Tibial artery (tissue), 4 donors: ENCODE data around the gene MEPCE.
"Not testable (repeated sequence)": the region's sequence is repeated elsewhere in the genome, so short reads cannot be mapped to it uniquely, and the experiment has no call there.

Experiments
- DNase-seq, 2 donors: peaks; one replicate each; pipeline ENCODE4 v3.0.0-alpha.2; 2019
- H3K27ac ChIP-seq, 2 donors: fragments of 200-600 bp; sonication (generic) in 1 of 2; 1 replicate in 1 of 2; 2 replicates in 1 of 2; pipeline ENCODE4 v1.5.1; 2018 to 2019; ENCODE audit warnings: mild to moderate bottlenecking in 1 of 2
- H3K27me3 ChIP-seq, 2 donors: fragments of 200-600 bp; sonication (generic) in 1 of 2; one replicate each; pipeline versions ENCODE4 v1.5.1 to v1.6.0; 2016 to 2019
- H3K36me3 ChIP-seq, 3 donors: fragments of 200-600 bp; sonication (generic) in 2 of 3; one replicate each; pipeline ENCODE4 v1.5.1; 2016 to 2019; ENCODE audit warnings: mild to moderate bottlenecking in 2 of 3
- H3K4me1 ChIP-seq, 4 donors: fragments of 200-600 bp; sonication (generic) in 2 of 4; 1 replicate in 3 of 4; 2 replicates in 1 of 4; pipeline ENCODE4 v1.5.1; 2016 to 2019
- H3K4me3 ChIP-seq, 2 donors: fragments of 200-600 bp; sonication (generic) in 1 of 2; 1 replicate in 1 of 2; 2 replicates in 1 of 2; pipeline ENCODE4 v1.5.1; 2018 to 2019; ENCODE audit warnings: mild to moderate bottlenecking in 2 of 2
- H3K9me3 ChIP-seq, 3 donors: fragments of 200-600 bp; sonication (generic) in 1 of 3; one replicate each; pipeline ENCODE4 v1.5.1; 2016 to 2019
- intact Hi-C: fragments of 100-400 bp; cut with DNase I; formaldehyde crosslinking; loops from one replicate; pipeline ENCODE4 v1.15.0; 2023; ENCODE audit warnings: low total_unique reads
- TF ChIP-seq, protein P1 (sequence below), 2 experiments: fragments of 200-600 bp in 1 of 2; fragments of 450-650 bp in 1 of 2; IDR thresholded peaks; one replicate each; pipeline ENCODE4 v1.5.1; 2017 to 2019; ENCODE audit warnings: antibody characterized with exemption in 2 of 2, mild to moderate bottlenecking in 1 of 2, moderate library complexity in 1 of 2

Gene MEPCE

GRCh38 chr7:100437150-100438100 is 7.8 kb downstream of the MEPCE start:
- Histone ChIP-seq H3K9me3 (no peaks in the 10 kb centered on the region), H3K4me1 (peaks cover 0 to 28% (median 18%) of the 10 kb centered on the region in 4 donors), H3K27me3 (no peaks in the 10 kb centered on the region), H3K4me3 (peak overlapping the region; percentile 63 to 72), H3K36me3 (peaks cover 11 to 25% (median 24%) of the 10 kb centered on the region in 3 donors), H3K27ac (peak overlapping the region; percentile 79 to 95)
- intact Hi-C loops = no loop called here
- TF ChIP-seq, protein P1, sequence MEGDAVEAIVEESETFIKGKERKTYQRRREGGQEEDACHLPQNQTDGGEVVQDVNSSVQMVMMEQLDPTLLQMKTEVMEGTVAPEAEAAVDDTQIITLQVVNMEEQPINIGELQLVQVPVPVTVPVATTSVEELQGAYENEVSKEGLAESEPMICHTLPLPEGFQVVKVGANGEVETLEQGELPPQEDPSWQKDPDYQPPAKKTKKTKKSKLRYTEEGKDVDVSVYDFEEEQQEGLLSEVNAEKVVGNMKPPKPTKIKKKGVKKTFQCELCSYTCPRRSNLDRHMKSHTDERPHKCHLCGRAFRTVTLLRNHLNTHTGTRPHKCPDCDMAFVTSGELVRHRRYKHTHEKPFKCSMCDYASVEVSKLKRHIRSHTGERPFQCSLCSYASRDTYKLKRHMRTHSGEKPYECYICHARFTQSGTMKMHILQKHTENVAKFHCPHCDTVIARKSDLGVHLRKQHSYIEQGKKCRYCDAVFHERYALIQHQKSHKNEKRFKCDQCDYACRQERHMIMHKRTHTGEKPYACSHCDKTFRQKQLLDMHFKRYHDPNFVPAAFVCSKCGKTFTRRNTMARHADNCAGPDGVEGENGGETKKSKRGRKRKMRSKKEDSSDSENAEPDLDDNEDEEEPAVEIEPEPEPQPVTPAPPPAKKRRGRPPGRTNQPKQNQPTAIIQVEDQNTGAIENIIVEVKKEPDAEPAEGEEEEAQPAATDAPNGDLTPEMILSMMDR (IDR thresholded peaks at IDR 0.05) = no peak
- DNase-seq = peak in 1 of 2 donors; percentile 70

DNA sequence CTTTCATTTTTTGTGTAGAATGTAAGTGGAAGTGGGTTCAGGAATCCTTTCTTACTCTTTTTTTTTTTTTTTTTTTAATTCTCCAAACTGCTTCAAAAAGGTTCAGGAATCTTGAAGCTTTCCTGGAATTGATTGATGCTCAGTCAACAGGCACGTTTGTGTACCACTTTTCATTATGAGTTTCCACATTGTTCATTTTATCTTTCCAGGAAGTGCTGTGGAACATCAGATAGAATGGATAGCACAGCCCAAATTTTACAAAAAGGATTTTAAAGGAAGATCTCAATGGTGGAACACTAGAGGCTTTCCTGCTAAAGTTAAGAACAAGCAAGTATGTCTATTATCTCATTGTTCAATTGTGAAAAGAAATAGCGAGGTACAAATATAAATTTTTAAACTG is 8.5 kb downstream of the MEPCE start:
- no peak for DNase-seq

DNA sequence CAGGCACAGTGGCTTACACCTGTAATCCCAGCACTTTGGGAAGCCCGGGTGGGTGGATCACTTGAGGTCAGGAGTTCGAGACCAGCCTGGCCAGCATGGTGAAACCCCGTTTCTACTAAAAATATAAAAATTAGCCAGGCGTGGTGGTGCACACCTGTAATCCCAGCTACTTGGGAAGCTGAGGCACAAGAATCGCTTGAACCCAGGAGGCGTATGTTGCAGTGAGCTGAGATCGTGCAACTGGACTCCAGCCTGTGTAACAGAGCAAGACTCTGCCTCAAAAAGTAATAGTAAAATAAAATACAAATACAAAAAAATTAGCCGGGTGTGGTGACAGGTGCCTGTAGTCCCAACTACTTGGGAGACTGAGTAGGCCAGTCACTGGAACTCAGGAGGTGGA is 9.1 kb downstream of the MEPCE start:
- intact Hi-C loops, H3K27ac ChIP-seq, H3K9me3 ChIP-seq, H3K27me3 ChIP-seq, H3K4me3 ChIP-seq: not testable (repeated sequence)
- Histone ChIP-seq H3K36me3 (peaks cover 3 to 13% (median 11%) of the 10 kb centered on the region in 3 donors), H3K4me1 (peaks cover 0 to 19% (median 16%) of the 10 kb centered on the region in 4 donors)
- DNase-seq = peak in 1 of 2 donors; percentile 12

More for the DNA sequence above, 8.5 kb downstream of the MEPCE start:
- Histone ChIP-seq H3K27ac (peak overlapping the region in 1 of 2 donors; percentile 79), H3K4me1 (peaks cover 0 to 20% (median 16%) of the 10 kb centered on the region in 4 donors), H3K4me3 (no peak overlapping the region), H3K27me3 (no peaks in the 10 kb centered on the region), H3K36me3 (peaks cover 9 to 19% (median 17%) of the 10 kb centered on the region in 3 donors), H3K9me3 (no peaks in the 10 kb centered on the region)
- TF ChIP-seq, protein P1 (IDR thresholded peaks at IDR 0.05) = no peak
- intact Hi-C loops = no loop called here

- H3K27me3 ChIP-seq, H3K27ac ChIP-seq, intact Hi-C loops, H3K4me3 ChIP-seq, H3K36me3 ChIP-seq, H3K9me3 ChIP-seq: not testable (repeated sequence)
- peaks cover 0 to 19% (median 14%) of the 10 kb centered on the region in 4 donors for H3K4me1 ChIP-seq
- peak in 1 of 2 donors; percentile 25 for DNase-seq
These were observed 9.6 kb downstream of the MEPCE start for GRCh38 chr7:100439244-100439643.

DNA sequence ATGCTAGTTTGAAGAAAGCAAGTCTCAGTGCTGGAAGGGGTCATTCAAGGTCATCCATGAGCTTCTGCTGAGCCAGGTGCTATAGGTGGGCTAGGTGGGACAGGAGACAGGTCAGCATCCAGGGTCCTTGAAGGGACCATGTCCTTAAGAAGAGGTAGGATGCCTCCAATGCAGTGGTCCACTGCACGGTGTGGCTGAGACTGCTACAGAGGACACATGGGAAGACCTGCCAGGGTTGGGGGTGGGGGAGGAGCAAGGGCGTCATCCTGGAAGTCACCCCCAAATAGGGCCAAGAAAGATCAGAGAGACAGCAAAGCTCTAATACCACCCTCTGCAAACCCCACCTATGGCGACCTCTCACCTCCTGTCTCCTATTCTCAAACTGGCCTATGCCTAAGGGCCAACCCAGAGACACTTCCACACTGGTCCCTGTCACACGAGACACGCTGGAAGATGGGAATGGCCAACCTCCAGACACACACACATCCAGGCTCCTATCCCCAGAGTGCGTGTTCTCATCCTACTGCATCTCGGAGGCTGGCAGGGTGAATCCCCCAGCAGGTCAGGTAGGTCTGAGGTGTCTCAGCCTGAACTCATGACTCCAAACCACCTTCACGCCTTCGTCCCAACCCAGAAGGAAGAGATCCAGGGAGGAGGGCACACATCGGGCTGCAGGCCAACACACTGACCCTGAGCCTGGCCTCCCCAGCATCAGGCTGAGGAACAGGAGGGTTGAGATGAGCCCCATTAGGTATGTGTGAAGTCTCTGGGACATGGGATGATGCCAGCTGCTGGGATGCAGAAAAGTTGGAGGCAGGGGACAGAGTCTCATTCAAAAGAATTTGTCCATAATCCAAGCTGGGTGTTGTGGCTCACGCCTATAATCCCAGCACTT is 12.3 kb downstream of the MEPCE start:
- H3K4me1 ChIP-seq = peaks cover 0 to 2% (median 0%) of the 10 kb centered on the region in 4 donors
- TF ChIP-seq, protein P1 (IDR thresholded peaks at IDR 0.05) = no peak
- no peak for DNase-seq
- no peaks in the 10 kb centered on the region for H3K9me3 ChIP-seq
- H3K27me3 ChIP-seq = no peaks in the 10 kb centered on the region
- H3K4me3 ChIP-seq = no peak overlapping the region
- H3K36me3 ChIP-seq = no peaks in the 10 kb centered on the region
- intact Hi-C loops = no loop called here
- H3K27ac ChIP-seq = no peak overlapping the region

DNA sequence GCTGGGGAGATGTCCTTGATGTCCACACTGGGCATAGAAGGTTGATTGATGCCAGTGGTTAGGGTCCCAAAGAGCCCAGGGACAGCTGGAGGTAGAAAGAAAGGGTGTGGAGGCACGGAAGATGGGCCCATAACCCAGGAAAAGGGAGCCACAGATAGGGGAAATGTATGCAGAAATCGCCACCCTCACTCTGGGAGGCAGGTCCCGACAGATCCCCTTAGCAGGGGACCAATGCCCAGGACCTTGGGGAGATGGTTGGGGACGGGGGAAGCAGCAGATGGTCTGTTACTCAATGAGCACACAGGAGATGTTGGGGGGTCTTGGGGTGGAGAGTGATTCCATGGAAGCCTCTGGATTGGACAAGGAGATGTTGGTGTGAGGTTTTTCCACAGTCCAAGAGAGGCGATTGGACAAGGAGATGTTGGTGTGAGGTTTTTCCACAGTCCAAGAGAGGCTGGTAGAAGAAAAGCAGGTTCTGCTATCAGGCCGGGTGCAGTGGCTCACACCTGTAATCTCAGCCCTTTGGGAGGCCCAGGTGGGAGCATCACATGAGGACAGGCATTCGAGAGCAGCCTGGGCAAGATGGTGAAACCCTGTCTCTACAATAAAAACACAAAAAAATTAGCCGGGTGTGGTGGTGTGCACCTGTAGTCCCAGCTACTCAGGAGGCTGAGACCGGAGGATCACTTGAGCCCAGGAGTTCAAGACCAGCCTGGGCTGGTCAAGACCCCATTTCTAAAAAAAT is 13.6 kb downstream of the MEPCE start:
- no peaks in the 10 kb centered on the region for H3K36me3 ChIP-seq
- TF ChIP-seq, protein P1 (IDR thresholded peaks at IDR 0.05) = no peak
- H3K27ac ChIP-seq = no peak overlapping the region
- no peak for DNase-seq
- no peaks in the 10 kb centered on the region for H3K9me3 ChIP-seq
- H3K4me1 ChIP-seq = no peaks in the 10 kb centered on the region
- intact Hi-C loops = no loop called here
- no peaks in the 10 kb centered on the region for H3K27me3 ChIP-seq
- no peak overlapping the region for H3K4me3 ChIP-seq
